Raji (cell line): ENCODE results near the gene INAFM2.

Source experiments
- POLR2A ChIP-seq: IDR thresholded peaks from 2 replicates; pipeline ENCODE4 v1.6.1; 2011; ENCODE audit warnings: low read depth, low read length, control low read depth; ENCODE audit not compliant: insufficient read depth

INAFM2 gene

GRCh38 chr15:40338921-40339620 lies 15.6 kb downstream of the INAFM2 start:
- TF ChIP-seq POLR2A: no peak

- TF ChIP-seq POLR2A: no peak
Measured at GRCh38 chr15:40339621-40339945, 16.1 kb downstream of the INAFM2 start.

GRCh38 chr15:40340038-40340739 lies 16.7 kb downstream of the INAFM2 start:
- no peak for TF ChIP-seq POLR2A

- no peak for TF ChIP-seq POLR2A
Measured at GRCh38 chr15:40340740-40341400, 17.4 kb downstream of the INAFM2 start, which contains the start of gene CCDC9B. Gene CCDC9B (minus strand): TSS chr15:40340939. CDS start chr15:40340819, 120 bp downstream.

DNA sequence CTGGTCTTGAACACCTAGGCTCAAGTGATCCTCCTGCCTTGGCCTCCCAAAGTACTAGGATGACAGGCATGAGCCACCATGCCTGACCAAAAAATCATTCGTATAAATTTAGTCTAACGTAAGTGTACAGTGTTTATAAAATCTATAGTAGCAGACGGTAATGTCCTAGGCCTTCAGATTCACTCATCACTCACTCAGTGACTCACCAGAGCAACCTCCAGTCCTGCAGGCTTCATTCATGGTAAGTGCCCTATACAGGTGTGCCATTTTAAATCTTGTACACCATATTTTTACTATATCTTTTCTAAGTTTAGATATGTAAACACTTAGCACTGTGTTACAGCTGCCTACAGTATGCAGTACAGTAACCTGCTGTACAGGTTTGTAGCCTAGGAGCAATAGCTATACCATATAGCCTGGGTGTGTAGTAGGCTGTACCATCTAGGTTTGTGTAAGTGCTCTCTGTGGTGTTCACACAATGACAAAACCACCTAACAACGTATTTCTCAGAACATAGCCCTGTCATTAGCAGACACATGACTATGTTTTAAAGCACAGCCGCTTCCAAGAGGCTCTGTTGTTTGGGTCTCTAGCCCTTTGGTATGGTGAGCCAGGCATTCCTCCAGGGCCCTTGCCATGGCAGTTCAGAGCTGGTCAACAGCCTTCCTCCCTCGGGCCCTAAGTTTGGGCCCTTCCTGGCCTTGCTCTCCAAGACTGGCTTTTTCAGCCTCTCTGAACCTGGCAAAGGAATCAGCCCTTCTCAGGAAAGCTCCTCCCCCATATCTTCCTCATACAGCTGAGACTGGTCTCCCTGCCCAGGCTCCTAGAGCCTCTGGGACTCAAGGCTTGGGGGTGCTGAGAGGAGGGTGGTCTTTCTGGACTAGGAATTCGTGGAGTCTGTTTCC lies 19.2 kb downstream of the INAFM2 start:
- TF ChIP-seq POLR2A: no peak

DNA sequence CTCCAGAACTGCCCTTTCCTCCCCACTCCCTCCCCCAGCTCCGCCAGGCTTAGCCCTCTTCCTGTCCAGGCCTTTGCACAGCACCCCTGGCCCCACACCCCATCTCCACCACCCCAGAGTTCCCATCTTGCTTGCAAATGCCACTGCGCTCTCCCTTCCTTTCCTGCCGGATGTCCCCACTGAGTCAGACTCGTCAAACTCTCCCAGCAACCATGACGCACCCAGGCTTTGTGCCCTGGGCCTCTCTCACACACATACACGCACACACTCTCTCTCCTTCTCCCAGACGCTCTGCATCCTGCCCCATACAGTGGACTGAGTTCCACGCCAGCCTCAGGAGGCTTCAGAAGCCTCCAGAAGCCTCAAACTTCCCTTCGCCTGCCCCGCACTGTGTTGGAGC lies 20.0 kb downstream of the INAFM2 start:
- no peak for TF ChIP-seq POLR2A

DNA sequence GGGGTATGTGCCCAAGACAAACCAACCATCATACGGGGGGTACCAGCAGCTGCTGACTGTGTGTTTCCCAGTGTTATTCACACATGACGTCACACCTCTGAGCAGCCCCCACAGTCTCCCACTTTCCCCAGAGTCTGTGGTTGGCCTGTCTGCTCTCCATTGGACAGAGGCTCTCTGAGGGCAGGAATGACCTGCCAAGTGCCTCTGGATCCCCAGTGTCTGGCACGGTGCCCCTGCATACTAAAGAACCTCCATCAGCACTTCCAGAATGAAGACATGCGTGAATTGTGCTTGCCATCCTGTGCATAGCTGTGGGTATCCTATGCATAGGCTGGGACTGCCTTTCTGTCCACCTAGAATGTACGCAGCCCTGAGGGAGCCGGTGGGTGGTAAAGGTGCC lies 20.7 kb downstream of the INAFM2 start:
- TF ChIP-seq POLR2A: no peak

DNA sequence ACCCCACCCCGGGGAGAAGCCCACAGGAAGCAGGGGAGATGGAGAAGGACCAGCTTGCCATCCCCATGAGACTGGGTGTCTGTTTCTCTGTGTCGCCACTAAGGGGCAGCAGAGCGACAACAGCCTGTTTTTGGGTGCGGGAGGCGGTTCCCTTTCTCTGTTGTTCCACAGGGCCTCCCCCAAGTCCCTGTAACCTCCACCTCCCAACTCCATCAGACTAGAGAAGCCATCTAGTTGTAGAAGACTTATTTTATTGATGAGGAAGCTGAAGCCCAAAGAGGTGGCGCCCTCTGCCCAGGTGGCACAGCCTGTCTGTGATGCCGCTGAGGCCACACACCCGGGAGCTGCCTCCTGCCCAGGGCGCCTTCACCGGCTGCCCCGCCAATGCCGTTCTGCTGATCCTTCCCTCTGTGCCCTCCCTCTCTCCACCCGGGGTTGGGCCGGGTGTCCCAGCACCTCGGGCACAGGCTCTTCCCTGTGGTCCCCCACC lies 21.2 kb downstream of the INAFM2 start:
- TF ChIP-seq POLR2A: no peak

- TF ChIP-seq POLR2A: no peak
Measured at GRCh38 chr15:40345225-40345866, 21.9 kb downstream of the INAFM2 start.

GRCh38 chr15:40345867-40346578 lies 22.5 kb downstream of the INAFM2 start:
- no peak for TF ChIP-seq POLR2A

GRCh38 chr15:40346579-40347558 lies 23.4 kb downstream of the INAFM2 start:
- no peak for TF ChIP-seq POLR2A

DNA sequence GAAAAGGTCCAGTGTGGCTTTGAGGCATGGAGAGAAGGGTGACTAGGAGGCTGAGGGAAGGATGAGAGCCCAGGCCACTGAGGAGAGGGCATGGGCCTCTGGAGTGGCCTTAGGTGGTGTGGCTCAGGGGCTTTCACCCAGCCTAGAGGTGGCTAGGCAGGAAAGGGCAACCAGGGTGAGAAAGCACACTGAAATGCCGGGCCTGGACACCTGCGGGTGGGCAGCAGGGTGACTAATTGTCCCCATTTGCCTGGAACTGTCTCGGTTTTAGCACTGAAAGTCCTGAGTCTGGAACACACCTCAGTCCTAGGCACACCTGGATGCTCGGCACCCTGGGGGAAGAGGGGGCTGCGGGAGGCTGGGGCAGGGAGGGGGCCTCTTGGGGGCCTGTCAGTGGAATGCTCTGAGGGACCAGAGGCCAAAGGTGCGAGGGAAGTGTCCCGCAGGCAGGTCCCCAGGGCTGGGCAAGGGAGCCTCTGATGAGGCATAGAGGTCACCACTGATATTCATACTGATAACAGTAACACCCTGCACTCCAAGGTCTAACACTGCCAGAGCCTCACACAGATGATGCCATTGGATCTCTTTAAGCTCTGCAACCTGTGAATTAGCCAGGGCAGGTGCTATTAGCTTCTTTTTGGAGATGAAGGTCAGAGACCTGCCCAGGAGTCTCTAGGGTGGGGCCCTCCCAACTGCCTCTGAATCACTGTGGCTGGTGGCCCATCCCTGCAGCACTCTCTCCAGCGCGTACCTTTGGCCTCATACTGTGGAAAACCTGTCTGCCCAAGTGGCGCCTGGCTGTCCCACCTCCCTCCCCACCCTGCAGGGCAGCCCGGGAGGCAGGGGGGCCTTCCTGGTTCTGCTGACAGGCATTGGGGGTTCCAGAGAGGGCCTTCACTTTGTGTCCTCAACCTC lies 24.3 kb downstream of the INAFM2 start:
- TF ChIP-seq POLR2A: no peak
